Inflammatory macrophage (primary cell): Measurements from ENCODE around the gene TP53RK.

Experiments used
- DNase-seq, 2 donors: peaks; one replicate each; pipeline ENCODE4 v3.0.0-alpha.2; 2020 to 2022

TP53RK gene

DNA sequence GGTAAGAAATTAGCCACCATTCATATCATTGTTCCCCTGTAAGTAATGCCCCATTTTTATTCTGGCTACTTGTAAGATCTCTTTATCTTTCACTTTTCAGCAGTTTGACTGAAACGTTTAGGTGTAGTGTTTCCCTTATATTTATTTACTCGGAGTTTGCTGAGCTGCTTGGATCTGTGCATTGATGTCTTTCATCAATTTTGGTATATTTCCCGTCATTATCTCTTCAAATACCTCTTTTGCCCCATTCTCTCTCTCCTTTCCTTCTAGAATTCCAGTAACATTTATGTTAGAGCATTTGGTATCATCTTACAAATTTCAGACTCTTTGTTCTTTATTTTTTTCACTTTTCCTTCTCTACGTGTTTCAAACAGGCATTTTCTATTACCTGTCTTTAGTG lies 28.8 kb downstream of the TP53RK start:
- no peak for DNase-seq

DNA sequence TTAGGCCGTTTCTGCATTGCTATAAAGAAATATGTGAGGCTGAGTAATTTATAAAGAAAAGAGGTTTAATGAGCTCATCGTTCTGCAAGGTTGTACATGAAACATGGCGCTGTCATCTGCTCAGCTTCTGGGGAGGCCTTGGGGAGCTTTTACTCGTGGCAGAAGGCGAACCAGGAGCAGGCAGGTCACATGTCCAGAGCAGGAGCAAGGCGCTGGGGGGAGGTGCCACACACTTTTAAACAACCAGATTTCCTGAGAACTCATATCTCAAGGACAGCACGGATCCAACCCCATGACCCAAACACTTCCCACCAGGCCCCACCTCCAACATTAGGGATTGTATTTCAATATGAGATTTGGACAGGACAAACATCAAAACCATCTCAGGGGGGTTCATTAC lies 31.6 kb downstream of the TP53RK start:
- no peak for DNase-seq

DNA sequence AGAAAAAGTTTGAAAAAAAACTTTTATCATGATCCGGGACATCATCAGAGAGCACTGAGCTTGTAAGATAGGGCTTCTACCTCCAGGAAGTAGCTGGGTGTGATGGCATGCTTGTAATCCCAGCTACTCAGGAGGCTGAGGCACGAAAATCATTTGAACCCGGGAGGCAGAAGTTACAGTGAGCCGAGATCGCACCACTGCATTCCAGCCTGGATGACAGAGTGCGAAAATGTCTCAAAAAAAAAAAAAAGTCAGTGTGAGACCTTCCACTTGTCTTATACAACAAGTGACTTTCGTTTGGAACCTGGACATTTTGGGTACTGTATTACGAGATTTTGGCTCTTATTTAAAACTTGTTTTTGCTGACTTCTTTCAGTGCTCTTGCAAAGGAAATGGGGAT lies 32.1 kb downstream of the TP53RK start:
- no peak for DNase-seq

DNA sequence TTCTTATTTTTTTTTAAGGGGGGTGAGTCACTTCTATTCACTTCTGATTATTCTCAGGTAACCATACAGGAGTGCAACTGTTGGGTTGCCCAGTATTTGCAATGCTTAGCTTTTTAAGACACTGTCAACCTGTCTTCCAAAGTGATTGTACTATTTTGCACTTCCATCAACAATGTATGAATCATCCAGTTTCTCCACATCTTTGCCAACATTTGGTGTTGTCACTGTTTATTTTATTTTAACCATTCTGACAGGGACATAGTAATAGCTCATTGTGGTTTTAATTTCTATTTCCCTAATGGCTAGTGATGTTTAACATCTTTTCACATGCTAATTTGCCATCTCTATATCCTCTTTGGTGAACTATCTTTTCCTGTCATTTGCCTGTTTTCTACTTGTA lies 36.5 kb downstream of the TP53RK start:
- no peak for DNase-seq

DNA sequence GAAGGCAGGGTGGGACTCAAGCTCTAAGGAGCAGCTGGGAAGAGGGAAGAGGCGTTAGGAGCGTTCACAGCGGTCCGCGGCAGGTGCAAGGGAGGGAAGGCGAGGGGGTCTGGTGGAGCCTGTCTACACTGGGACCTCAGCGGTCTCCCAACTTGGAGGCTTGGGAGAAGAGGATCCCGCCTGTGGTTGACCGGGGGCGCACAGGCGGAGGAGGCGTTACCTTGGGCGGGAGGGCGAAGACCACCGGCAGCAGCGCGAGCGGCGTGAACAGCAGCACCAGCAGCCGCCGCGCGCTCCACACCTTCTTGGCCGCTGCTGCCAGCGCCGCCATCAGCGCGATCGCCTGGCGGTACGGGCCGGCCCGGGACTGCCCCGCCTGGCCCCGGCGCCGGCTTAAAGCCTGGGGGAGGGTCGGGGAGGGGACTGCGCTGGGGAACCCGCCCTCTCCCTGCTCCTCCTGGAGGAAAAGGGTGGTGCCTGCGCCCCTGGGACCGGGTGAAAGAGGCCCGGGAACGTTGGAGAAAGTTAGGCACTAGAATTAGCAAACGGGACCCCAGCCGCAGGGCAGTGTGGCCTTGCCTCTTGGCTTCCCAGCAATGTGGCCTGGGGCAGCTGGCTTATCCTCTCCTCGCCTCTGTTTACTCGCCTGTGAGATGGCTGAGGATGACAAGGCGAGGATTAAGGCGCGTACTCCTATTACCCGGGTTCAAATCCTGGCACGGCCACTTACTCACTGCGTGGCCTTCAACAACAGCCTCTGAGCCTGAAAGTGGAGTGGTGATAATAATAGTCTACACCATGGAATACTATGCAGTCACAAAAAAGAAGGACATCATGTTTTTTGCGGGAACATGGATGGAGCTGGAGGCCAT lies 37.9 kb downstream of the TP53RK start, which contains the start of gene SLC13A3:
TSS of gene SLC13A3 (minus strand) at position 369 of the 872 bp plus-strand sequence. CDS start at position 331, 38 bp downstream.
- no peak for DNase-seq

DNA sequence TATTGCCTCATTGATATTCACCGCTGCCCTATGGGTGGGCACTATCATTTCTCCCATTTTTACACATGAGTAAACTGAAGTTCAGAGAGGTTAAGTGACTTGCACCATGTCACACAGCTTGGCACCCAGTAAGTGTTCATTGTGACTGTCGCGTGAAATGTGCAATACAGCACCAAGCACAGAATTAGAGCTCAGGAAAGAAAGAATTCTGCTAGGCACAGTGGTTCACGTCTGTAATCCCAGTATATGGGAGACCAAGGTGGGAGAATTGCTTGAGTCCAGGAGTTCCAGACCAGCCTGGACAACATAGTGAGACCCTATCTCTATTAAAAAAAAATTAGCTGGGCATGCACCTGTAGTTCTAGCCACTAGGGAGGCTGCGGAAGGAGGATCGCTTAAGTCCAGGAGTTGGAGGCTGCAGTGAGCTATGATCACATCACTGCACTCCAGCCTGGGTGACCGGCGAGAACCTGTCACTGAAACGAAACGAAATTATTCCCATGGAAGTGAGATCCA lies 38.6 kb downstream of the TP53RK start:
- DNase-seq, result no peak

DNA sequence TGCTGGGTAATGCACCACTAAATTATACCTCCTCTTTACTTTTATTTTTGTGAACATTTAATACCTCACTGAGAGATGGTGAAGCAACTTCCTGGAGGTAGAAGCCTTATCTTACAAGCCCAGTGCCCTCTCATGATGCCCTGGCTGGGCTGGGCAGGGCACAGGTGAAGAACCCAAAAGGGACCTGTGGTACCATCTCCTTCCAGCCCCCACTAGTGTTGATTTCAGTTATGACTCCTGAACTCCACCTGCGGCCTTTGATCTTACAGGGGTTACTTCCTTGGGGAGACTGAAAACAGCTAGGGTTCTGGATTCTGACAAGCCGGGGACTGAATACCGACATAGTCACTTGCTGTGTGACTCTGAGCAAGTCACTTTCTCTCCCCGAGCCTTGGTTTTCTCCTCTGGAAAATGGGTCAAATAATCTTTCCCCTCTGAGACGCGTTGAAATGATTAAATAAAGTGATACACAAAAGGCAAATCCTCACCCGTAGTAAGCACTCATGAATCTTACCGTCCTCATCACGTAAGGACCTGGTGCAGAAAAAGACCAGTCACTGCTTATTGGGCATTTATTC lies 39.2 kb downstream of the TP53RK start:
- no peak for DNase-seq

DNA sequence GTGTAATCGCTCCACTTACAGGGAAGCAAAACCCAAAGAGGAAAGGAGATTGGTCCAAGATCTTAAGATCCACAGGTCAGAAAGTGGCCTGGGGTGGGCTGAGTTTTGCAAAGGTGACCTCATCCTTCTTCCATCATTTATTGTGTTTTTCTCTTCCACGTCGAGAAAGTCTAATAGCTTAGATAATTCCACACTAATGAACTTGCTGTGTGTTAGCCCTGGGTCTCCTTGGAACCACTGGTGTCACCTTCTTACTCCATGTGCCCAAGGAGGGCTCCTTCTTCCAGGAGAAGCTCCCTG lies 39.6 kb downstream of the TP53RK start:
- no peak for DNase-seq

DNA sequence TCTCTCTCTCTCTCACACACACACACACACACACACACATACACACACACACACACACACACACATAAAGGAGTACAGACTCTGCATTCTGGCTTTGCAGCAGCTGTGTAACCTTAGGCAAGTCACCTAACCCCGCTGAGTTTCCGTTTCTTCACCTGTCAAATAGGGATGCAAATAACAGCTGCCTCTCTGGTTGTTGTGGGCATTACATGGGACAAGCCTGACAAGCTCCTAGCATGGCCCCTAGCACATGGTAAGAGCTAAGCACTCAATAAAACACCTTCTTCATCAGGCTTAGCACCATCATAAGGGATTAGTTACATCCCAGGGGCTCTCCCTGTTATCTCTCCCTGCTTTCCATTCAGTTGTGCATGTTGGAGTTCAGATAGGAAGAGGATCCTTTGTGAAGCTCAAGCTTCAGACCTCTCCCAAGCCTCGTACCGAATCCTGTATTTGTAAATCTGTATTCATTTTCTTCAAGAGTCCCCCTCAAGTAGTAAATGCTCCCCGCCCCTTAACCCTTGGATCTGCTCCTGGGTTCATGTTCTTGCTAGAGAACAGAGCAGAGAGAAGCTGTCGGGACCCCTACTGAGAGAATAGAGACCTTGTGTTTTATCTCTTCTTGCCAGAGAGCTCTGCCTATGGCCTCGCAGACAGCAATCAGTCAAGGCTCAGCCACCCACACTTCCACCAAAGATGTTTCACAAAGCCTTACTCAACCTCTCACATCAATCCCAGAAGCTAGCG lies 40.2 kb downstream of the TP53RK start:
- DNase-seq, result peak; percentile 30 to 64

DNA sequence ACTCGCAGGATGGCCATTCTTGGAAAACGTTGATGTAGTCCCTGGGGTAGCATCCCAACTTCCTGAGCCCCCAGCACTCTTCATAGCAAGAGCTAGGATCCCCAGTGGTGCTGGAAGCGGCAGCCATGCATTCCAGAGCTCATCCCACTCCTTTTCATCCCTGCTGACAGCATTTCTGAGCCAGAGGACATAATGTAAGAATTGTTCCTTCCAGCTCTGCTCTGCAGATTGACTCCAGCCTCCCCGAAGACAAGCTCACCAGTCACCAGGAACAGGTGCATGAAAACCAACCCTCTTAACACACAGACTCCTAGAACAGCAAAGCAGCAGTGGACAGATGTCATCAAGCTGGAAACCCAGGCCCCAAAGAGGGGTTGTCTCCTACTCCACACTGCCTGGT lies 41.8 kb downstream of the TP53RK start:
- DNase-seq, result no peak

DNA sequence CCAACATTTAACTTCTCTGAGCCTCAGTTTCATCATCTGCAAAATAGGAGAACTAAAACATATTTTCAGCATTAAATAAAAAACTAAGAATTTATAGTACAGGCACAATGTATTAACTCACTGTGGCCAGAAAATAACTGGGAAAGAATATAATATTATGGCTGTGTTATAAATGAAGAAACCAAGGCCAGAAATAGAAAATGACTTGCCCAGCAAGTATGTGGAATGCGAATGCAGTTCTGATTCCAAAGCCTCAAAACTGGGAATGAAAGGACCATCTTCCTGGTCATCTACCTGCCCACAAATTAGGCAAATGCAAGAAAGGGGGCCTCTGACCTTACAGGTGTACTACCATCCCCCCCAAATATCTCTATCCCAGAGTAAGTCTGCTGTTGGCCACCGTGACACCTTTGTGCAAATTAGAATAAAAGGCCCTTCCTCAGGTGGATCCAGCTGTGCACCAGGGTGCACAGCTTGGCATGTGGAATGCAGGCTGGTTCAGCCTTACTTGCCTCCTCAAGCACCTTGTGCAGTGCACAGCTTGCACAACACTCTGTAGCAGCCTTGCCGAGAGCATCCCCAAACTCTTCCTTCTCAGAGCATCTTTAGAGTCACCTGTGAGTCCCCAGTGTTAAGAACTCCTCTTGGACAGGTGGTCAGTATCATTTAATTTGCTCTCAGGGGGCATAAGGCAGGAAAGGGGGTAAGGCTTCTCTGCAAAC lies 42.4 kb downstream of the TP53RK start:
- no peak for DNase-seq

DNA sequence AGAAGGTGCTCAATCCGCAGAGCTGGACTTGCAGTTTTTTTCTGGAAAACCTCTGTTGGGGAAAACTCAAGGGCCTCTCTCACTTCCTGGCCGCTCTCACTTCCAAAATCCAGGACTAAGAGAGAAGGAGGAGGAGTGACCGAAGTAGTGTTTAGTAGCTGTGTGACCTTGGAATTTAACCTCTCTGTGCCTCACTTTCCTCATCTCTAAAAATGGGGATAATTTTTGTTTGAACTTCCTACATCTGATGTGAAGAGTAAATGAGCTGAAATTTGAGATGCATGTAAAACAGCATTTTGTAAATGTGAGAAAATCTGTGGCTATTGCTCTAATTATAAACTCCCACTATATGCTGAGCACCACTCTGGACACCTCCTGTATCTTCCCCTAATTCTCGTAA lies 43.1 kb downstream of the TP53RK start:
- no peak for DNase-seq

DNA sequence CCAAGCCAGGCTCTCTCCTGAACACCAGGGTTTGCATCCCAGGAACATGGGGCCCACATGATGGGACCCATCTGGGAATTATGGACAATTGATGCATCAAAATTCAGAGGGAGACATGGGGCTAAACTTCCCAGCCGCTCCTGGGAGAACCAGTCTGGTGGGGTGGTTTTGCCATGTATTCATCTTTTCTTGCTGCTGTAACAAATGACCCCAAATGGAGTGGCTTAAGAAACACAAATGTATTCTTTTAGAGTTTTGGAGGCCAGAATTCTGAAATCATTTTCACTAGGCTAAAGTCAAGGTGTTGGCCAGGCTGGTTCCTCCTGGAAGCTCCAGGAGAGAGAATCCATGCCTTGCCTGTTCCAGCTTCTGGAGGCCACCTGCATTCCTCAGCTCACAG lies 44.5 kb downstream of the TP53RK start:
- no peak for DNase-seq

DNA sequence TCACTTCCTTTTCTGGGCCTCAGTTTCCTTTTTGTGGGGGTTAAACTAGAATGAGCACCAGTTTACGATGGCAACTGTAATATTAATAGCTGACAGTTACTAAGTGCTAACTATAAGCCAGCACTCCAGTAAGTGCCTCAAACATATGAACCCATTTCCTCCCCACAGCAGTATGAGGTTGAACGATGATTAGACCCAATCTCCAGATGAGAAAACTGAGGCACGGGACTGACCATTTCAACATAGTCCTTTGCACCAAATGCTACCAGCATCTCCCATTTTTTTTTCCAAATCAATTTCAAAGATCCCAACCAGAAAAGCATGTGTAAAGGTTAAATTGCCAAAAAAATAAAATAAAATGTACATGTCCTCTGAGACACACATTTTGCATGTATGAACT lies 45.1 kb downstream of the TP53RK start:
- no peak for DNase-seq

DNA sequence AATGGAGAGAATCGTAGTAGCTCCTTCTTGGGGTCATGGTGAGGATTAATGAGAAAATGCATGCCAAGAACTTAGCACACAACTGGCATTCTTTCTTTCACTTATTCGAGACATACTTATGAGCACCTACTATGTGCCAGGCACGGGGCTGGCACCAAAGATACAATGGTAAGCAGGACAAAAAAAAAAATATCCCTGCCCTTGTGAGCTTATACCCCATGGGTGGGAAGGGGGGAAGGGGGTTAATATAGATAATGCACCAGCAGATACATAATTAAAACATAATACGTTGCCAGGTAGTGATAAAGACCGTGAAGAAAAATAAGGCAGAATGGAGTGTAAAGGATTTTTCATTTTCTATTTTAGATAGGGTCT lies 46.3 kb downstream of the TP53RK start:
- DNase-seq, result no peak

DNA sequence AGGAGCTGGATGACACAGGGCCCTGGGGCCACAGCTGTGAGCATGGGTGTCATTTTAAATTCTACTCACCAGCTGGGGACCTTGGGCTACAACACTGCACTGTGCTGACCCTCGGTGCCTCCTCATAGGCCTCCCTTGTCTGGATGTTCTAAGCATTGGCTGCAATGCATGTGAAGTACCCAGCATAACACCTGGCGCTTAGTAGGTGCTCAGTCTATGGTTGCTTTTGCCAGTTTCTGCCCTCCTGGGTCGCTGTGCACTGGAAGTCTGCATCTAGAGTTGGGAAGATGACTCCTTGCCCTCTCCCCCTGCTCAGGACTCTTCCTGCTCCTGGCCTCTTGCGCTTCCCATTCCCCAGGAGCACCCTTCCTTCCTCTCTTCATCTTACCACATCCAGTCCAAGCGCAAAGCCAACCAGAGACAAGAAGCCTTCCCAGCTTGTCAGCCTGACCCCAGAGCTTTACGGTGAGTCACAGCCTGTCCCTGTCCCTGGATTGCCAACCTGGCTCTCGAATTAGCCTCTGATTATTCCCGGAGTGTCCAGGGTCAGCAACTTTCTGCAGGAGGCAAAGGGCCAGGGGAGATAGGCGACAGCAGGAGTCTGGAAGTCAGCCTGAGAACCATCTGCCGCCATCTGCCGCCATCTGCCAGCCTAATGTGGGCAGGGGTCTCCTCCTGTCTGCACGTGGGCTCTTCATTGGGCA lies 46.8 kb downstream of the TP53RK start:
- no peak for DNase-seq

DNA sequence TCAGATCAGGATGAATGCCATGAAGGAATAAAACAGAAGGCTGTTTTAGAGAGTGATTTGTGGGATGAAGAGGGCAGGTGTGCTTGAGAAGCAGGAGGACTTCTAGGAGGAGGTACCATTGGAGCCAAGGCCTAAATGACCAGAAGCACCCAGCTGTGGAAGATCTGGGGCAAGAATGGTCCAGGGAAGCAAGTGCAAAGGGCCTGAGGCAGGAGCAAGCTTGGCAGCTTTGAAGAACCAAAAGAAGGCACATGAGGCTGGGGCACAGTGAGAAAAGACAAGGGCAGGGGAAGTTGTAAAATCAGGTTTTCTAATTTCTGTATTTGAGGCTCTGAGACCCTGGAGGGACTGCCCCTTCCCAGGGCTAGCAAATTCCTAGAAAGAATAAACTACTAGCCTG lies 47.8 kb downstream of the TP53RK start:
- DNase-seq, result no peak

DNA sequence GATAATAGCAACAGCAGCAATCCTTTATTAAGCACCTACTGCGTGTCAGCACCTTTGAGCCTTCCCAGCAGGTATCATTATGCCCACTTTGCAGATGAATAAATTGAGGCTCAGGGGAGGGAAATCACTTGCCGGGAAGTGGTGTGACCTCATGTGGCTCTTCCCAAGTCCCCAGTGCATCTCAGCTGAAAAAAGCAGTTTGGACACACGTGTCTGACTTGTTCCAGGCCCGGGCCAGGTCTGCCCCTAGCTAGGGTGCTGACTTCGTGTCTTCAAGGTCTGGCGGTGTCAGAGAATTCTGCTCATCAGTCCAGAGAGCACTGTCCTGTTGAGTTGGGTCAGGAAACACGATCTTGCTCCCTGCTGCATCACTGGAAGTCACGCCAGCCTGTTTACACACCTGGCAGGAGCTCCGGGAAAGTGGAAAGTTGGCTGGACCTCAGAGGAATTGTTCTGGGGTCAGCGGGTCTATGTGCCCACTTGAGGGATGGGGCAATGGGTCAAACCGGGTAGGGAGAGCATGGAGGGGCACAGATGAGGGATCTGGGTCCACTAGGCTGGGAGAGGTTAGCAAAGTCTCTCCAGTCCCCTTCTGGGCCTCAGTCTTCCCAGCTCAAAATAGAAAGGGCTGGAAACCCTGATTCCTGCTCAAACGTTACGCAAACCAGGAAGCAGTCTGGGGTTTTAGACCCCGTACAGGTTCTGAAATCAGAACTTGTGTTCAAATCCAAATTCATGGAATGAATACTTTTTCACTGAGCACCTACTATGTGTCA lies 48.5 kb downstream of the TP53RK start:
- no peak for DNase-seq

DNA sequence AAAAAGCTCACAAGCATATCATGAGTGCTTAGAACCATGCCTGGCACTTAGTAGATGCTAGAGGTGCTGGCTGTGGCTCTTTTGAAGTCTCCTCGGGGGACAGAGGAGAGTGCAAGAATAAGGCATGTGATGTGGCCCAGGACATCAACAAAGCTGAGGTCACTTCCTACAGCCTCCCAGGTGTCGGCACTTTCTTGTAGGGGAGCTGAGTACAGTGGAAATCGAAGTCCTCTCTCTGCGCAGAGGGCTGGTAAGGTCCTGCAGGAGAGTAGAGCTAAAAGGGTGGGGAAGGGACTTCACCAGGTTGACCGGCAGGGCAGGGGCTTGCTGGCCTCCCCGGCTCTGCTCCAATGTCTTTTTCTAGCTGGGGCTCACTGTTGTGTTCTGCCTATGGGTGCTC lies 49.2 kb downstream of the TP53RK start:
- DNase-seq, result no peak

DNA sequence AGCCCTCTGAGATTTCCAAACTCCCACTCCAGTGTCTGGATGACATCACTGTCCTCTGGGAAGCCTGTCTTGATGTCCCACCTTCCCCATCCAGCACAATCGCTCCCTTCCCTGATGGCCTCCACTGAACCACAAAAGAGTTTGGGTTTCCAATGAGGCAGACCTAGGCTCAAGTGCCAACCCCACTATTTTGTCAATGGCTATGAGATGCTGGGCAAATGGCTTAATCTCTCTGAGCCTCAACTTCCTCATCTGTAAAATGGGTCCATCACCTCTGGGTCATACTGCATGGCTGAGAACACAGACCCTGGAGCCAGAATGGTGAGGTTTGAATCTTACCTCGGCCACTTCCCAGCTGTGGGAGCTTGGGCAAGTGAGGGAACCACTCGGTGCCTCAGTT lies 49.7 kb downstream of the TP53RK start:
- DNase-seq, result no peak

DNA sequence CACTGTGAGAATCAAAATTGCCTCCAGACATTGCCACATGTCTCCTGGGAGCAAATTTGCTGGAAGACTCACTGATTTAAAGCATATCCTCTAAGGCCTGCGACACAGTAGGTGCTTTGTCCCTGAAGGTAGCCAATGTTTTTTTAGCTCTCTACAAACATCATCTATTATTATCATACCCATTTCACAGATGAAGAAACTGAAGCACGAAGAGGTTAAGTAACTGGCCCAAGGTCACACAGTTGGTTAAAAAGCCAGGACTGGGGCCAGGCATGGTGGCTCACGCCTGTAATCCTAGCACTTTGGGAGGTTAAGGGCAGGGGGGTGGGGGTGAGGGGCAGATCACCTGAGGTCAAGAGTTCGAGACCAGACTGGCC lies 50.4 kb downstream of the TP53RK start:
- no peak for DNase-seq
